HEK293 (cell line): ENCODE data around the gene FRYL.

Experiments used
- HOXA7 ChIP-seq: sonication (generic); formaldehyde crosslinking; IDR thresholded peaks from 2 replicates; pipeline ENCODE4 v1.8.1; 2022; ENCODE audit warnings: missing genetic modification reagents, borderline replicate concordance
- TF ChIP-seq, protein P1 (sequence below): fragments of 450-650 bp; formaldehyde crosslinking; IDR thresholded peaks from 2 replicates; pipeline ENCODE4 v1.5.1; 2016; ENCODE audit warnings: missing biosample characterization, missing genetic modification characterization

- TF ChIP-seq HOXA7 (CRISPR knock-in tag) = no peak
- TF ChIP-seq, protein P1, sequence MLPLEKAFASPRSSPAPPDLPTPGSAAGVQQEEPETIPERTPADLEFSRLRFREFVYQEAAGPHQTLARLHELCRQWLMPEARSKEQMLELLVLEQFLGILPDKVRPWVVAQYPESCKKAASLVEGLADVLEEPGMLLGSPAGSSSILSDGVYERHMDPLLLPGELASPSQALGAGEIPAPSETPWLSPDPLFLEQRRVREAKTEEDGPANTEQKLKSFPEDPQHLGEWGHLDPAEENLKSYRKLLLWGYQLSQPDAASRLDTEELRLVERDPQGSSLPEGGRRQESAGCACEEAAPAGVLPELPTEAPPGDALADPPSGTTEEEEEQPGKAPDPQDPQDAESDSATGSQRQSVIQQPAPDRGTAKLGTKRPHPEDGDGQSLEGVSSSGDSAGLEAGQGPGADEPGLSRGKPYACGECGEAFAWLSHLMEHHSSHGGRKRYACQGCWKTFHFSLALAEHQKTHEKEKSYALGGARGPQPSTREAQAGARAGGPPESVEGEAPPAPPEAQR = no peak
Observed at GRCh38 chr4:48812866-48813265, 32.8 kb upstream of the FRYL start.
